Right ventricle myocardium inferior (tissue), 1 donor: Measurements from ENCODE around the gene ANKRD13C. TPM values are rescaled to one million over a fixed set of nuclear protein-coding genes. Genes with fewer than 3 reads are reported as not detected.

Experiments used
- ATAC-seq: fragments of 200-7000 bp; cut with Tn5 transposase; one replicate; pipeline ENCODE4 v1.9.1; 2020; ENCODE audit warnings: mild to moderate bottlenecking, moderate library complexity
- DNase-seq: peaks from one replicate; pipeline ENCODE4 v3.0.0; 2021; ENCODE audit errors: missing footprints
- intact Hi-C: fragments of 100-400 bp; cut with DNase I; formaldehyde crosslinking; loops from one replicate; pipeline ENCODE4 v1.11.0; 2022
- total RNA-seq: library from RNA; stranded (reverse); fragmentation: NEBNext Ultra II Directional; extraction: Animal tissue kit (Norgen Biotek cat#: 25700); gene quantifications from one replicate; pipeline ENCODE4 v1.2.1, GENCODE V29; 2021
- donor health status: DM: no; HTN: yes; CAD: no; lungs with severe emphysema.

Gene ANKRD13C
- total RNA-seq, 1 donor from 2014 or later = 9.4 TPM

DNA sequence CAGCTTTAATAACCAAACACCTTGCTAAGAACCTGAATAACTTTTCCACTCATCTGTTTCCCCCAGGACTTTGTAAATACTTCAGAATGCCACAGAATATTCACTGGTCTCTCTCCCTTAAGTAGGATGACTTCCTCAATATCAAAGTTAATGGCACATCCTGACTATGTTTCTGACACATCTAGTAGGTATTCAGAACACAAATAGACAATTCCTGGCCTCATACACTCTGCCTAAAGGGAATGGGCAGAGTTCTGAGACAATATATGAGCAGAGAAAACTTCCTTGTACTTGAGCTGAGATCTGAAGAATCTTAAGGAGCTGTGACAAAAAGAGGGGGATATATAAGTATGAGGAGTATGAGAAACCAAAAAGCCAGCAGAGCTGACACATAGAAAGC is 34.8 kb downstream of the ANKRD13C start:
- ATAC-seq = no peak
- intact Hi-C loops = no loop called here

DNA sequence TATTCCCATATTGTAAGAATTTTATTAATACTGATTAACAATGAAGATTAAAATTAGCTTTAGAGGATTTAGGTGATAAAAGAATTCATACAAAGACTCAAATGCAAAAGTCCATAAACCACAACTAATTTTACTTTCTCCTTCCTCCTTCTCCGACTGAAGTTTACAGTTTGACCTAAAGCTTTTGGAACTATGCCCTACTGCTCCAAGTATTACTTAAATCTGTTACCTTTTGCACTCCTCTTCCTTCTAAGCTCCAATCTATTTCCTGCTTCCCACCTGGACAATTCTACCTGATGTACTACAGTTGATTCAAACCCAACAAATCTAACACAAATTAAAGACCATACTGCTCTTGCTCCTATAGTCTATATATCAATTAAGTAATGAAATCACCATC is 36.3 kb downstream of the ANKRD13C start:
- DNase-seq (no peak), ATAC-seq (no peak)
- intact Hi-C loops = no loop called here

More for the DNA sequence above, 34.8 kb downstream of the ANKRD13C start:
- DNase-seq = no peak

DNA sequence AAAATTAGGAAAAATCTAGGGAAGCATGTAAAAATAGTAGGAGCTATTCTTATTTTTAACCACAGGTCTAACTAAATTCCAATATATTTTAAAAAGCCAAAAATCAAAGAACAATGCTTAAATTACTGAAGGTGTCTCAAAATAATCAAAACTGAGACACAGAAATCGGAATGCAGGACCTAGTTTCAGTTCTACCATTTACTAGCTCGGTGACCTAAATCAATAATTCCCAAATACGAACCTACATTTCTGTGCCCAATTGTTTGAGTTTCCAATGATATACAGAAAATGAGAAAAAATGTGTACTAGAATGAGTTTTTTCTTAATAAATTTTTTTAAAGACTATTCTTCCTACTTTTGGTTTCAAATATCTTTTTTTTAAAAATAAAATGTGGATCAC is 37.4 kb downstream of the ANKRD13C start:
- intact Hi-C loops = no loop called here

DNA sequence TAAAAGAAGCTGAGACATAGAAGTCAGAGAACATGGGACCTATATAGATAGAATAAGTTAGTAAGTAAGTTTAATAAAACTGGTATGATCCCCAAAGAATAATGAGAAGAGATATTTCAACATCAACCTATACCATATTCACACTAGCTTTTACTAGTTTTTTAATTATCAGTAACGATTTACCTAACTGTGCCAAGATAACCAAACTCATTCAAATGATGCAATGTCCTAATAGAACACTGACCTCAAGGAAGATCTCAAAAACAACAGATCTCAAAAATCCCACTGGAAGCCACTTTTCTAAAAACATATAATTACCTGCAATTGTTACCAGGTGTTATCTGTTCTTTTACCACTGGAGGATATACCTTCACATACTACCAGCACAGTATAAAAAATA is 38.7 kb downstream of the ANKRD13C start:
- intact Hi-C loops = no loop called here
- no peak for ATAC-seq
- DNase-seq = no peak

More for the DNA sequence above, 37.4 kb downstream of the ANKRD13C start:
- ATAC-seq (no peak), DNase-seq (no peak)

DNA sequence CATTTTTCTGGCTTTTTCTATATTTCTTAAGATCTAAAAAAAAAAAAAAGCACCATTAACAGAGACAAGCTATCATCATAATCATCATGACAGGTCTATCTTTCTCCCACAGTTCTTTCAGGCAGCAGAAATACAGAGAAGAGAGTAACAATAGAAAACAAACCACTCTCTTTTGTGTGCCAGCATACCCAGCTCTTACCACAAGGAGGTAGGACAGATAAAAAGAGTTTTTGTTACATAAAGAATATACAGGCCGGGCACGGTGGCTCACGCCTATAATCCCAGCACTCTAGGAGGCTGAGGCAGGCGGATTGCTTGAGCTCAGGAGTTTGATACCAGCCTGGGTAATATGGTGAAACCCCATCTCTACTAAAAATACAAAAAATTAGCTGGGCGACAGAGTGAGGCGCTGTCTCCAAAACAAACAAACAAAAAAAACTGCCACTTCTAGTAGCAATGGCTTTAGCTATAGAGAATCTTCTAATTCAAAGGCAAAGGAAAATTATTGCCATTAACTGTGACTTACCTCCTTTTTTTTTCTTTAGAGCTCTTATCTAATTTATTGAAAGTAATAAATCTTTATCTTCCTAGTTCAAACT is 39.7 kb downstream of the ANKRD13C start:
- DNase-seq (no peak), ATAC-seq (no peak)
- intact Hi-C loops = no loop called here

DNA sequence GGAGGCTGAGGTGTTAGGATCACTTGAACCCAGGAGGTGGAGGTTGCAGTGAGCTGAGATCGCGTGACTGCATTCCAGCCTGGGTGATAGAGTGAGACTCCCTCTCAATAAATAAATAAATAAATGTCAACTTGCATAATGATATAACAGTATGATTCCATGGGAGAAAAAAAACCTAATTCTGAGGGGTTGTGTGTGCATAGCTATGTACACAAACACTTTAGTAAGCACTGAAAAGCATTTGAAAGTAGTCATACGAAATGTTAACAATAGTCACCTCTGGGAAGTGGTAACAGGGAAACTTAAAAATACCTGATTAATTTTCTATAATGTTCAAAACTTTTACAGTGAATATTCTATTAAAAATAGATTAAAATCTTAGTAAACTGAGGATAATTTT is 43.2 kb downstream of the ANKRD13C start:
- intact Hi-C loops = no loop called here
- ATAC-seq (no peak), DNase-seq (no peak)

DNA sequence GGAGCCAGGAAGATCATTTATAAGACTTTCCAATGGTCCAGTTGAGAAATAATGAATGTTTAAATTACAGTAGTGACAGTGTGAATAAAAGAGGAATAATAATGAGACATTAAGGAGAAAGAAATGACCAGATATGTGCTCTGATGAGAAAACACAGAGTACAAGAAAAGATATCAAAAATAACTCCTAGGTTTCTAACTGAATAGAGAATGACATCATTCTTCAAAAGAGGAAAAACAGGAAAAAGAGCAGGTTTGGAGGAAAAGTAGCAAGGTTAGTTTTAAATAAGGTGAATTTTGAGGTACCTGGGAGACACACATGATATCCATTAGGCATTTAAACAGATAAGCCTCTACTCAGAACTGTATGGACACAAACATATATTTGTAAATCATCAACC is 55.0 kb downstream of the ANKRD13C start:
- ATAC-seq (no peak), DNase-seq (no peak)
- intact Hi-C loops = no loop called here

DNA sequence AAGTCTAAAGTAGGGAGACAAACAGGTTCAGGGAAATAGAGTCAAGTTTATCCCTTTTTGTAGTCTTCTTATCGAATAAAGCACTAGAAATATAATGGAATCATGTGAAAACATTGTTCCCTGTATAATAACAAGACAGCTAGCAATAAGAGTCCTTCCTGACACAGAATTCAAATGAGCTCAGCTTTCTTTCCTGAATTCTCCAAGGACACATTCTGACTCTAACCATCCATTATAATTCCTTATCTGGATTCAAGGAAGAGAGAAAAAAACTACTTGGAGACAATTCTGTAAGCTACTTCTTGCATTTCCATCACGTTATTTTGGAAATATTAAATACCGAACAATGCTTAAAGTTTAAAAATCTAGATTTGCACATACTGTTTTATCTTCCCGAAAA is 58.8 kb downstream of the ANKRD13C start:
- ATAC-seq = no peak
- intact Hi-C loops = no loop called here
- no peak for DNase-seq

DNA sequence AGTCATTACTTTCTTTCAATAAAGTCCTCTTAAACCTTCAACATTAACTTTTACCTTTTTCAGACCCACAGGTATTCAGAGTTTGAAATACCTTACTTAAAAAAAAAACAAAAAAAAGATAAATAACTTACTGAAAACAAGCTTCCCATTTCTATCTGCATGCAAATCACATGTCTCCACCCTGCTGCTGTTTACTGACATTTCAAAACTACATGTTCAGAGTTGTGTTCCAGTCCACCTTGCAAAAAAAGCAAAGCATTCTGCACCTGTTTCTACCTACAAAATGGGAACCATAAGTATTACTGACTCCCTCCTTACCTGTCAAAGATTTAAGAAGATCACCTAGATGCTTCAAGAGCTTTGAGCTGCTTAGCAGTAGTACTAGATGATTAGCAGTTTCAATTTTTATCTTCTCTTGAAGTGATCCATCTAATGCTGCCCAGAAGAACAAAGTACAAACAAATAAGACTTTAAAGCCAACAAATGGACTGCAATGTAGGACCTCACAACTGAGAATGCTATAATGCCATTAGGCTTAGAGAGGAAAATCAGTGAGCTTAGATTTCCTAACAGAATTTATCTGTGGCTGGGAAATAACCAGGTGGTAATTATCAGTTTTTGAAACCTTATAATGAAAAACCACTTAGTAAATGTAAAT is 61.2 kb downstream of the ANKRD13C start:
- ATAC-seq = no peak
- no peak for DNase-seq
- intact Hi-C loops = no loop called here

DNA sequence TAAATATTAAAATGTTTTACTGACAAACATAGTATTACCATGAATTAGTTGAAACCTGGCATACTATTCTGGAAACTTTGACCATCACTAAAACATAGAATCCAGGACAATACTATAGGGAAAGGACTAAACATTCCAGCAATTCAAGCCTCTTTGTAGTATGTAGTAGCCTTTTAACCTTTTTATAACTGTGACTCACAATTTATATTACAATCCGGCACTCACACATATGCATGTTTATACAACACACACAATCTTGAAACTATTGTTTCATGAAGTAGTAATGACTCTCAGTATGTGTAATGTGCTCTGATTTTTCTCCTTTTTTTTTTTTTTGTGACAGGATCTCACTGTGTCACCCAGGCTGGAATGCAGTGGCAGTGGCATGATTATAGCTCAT is 64.3 kb downstream of the ANKRD13C start:
- intact Hi-C loops = no loop called here
- ATAC-seq = no peak
- DNase-seq = no peak

DNA sequence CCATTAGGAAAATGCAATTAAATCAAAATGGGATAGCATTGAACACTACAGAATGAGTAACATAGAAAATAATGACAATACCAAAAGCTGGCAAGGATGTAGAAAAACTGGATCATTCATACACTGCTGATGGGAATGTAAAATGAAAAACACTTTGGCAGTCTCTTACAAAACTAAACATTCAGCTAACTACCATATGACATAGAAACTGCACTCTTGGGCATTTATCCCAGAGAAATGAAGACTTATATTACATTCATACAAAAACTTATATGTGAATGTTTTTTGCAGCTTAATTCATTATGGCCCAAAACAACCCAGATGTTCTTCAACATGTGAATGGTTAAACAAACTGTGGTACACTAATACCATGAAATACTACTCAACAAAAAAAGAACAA is 66.4 kb downstream of the ANKRD13C start:
- no peak for DNase-seq
- intact Hi-C loops = no loop called here
- no peak for ATAC-seq

DNA sequence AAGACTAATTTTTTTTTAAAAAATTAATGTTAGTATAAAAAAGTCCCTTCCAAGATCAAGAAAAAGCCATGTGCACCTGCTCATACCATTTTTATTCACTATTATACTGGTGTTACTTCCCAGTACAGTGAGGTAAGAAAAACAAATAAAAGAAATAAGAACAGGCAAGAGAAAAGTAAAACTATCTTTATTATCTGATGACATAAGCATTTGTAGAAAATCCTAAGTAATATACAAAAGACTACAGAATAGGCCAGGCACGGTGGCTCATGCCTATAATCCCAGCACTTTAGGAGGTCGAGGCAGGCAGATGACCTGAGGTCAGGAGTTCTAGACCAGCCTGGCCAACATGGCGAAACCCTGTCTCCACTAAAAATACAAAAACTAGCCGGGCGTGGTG is 68.1 kb downstream of the ANKRD13C start:
- intact Hi-C loops = no loop called here
- no peak for ATAC-seq
- no peak for DNase-seq

DNA sequence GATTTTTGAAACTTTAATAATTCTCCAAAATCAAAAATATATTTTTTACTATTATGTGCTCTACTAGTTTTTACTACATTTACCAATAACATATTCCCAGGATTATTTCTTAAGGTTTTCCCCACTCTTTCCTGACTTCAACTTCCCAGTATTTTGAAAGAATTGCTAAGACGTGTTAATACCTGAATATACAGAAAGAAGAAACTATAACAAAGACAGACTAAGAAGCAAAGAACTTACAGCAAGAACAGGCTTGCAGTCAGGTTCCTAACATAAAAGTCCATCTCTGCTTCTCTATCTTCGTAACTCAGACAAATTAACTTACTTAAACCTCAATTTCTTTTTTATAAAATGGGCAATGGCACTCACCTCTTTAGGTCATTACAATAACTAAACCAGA is 70.2 kb downstream of the ANKRD13C start:
- intact Hi-C loops = no loop called here
- no peak for DNase-seq
- ATAC-seq = no peak

DNA sequence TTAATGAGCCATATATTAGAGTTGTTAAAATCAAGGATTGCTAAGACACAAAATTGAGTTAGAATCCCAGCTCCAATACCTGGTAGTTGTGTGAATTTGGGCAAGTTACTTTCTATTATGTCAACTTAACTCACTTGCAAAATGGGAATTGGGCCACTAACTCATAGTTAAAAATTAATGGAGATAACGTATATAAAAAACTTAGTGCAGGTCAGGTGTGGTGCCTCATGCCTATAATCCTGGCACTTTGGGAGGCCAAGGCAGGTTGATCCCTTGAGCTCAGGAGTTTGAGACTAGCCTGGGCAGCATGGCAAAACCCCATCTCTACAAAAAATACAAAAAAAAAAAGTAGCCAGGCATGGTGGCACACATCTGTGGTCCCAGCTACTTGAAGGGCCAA is 75.8 kb downstream of the ANKRD13C start:
- intact Hi-C loops = no loop called here
- ATAC-seq = no peak
- DNase-seq = no peak

DNA sequence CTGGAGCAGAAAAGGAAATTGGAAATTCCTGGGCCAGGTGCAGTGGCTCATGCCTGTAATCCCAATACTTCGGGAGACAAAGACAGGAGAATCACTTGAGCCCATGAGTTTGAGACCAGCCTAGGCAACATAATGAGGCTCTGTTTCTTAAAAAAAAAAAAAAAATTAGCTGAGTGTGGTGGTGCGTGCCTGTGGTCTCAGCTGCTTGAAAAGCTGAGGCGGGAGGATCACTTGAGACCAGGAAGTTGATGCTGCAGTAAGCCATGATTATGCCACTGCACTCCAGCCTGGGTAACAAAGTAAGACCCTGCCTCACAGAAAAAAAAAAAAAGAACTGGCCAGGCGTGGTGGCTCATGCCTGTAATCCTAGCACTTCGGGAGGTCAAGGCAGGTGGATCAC is 76.6 kb downstream of the ANKRD13C start:
- DNase-seq = no peak
- no peak for ATAC-seq
- intact Hi-C loops = no loop called here

DNA sequence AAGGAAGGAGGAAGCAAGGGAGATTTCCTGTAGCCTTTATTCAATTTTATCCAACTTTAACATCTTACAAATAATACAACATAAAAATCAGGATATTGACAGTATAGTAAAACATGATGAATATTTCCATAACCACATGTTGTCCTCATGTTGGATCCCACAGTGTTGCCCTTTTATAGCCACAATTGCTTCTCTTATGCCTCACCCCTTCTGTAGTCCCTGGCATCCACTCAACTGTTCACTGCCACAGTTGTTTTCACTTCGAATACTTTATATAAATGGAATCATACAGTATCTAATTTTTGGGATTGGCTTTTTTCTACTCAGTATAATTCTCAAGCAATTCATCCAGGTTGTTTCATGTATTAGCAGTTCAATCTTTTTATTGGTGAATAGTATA is 88.6 kb downstream of the ANKRD13C start:
- ATAC-seq = no peak

DNA sequence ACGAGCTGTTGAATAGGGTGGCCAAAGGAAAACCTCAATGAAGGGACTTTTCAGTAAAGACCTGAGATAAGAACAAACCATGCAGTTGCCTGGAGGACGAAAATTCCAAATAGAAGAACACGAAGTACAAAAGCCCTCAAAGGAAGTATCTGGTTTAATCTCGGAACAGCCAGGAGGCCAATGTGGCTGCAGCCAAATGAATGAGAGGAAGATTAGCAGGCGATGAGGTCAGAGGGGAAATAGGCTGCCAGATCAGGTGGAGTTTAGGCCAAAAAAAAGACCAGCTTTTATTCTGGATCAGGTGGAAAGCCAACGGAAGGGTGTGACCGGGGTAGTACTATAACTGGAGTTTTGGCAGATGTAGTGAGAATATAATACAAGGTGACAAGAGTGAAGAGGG is 89.7 kb downstream of the ANKRD13C start:
- no peak for DNase-seq
- ATAC-seq = peak; percentile 63
- intact Hi-C loops = no loop called here

More for the DNA sequence above, 88.6 kb downstream of the ANKRD13C start:
- intact Hi-C loops = no loop called here
- no peak for DNase-seq

DNA sequence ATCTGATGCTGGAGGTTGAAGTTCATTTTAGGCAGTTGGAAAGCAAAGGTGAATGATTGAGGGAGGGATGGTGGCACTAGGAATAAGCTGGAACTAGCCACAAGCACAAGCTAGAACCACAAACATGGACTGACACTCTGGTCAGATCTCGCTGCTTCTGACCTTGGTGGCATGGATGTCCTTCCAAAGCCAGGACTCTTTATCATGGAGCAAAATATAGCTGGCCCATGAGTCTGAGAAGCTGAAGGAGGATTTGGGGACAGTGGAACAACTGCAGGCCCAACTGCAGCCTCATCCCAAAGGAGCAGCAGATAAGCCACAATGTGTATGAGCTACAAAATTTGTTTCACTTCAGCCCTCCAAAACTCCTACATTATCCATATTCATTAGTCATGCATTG is 97.9 kb downstream of the ANKRD13C start:
- DNase-seq (no peak), ATAC-seq (peak; percentile 34)
- intact Hi-C loops = no loop called here

DNA sequence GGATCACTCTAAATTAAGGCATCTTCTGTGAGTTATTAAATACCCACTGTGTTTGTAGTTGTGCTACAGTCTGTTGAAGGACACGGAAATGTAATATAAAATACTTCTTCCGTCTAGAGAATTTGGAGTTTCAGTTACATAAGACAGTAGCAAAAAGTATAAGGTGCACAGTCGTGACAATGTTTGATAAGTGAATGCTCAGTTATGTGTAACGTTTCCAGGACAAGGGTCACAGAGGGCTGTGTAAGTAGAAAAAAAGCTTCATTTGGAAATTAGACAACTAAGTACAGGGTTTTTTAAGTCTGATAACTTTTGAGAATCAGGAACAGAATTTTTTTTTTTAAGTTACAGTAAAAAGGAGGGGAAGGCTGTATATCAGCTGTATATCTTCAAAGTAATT is 105.8 kb downstream of the ANKRD13C start:
- intact Hi-C loops = no loop called here
- ATAC-seq = no peak

DNA sequence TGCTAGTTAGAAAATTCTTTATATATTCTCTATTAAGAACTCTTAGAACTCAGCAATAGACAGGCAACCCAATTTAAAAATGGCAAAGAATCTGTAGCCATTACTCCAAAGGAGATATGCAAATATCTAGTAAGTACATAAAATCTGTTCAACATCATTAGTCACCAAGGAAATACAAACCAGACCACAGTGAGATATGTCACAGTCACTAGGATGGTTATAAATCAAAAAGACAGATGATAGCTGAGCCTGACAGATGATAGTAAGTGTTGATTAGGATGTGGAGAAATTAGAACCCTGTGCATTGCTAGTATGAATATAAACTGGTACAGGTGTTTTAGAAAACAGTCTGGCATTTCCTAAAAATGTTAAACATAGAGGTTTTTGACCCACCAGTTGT is 106.8 kb downstream of the ANKRD13C start:
- no peak for DNase-seq
- intact Hi-C loops = no loop called here
- no peak for ATAC-seq

More for the DNA sequence above, 105.8 kb downstream of the ANKRD13C start:
- no peak for DNase-seq

DNA sequence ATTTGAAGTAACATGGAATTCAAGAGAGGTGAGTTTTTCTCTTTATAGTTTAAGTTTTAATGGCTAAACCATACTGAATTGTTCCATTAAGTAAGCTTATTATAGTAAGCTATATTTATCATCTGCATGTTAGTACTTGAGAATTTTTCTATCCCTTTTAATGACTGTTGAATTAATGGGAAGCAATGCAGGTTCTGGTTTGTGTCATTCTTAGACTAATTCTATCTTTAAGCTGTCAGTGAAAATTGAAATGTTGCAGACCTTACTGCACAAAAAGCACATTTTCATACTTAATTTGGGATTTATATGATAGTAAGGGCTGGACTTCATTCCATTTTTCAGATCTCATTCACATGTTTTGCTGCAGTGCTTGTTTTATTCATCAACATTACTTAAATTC is 107.4 kb downstream of the ANKRD13C start:
- DNase-seq (no peak), ATAC-seq (no peak)
- intact Hi-C loops = no loop called here
